Ureter (tissue), 1 donor: ENCODE results near the gene FASTKD1. TPM values are rescaled to one million over a fixed set of nuclear protein-coding genes. Genes with fewer than 3 reads are reported as not detected.

ENCODE experiments used
- DNase-seq: peaks from one replicate; pipeline ENCODE4 v3.0.0-alpha.2; 2020; ENCODE audit warnings: low spot score
- total RNA-seq: library from RNA; stranded (reverse); gene quantifications from one replicate; pipeline ENCODE4 v1.2.4, GENCODE V29; 2023
- donor health status: DM: yes; HTN: yes; CAD: no.

Gene FASTKD1
- total RNA-seq, 1 donor from 2014 or later, result 27.7 TPM

- no peak for DNase-seq
These were observed 64.3 kb downstream of the FASTKD1 start, which contains the start of gene KLHL41 for GRCh38 chr2:169509298-169509885. Gene KLHL41 (plus strand): TSS chr2:169509702. CDS start chr2:169509779, 77 bp downstream.

- DNase-seq, result no peak
These were observed 66.0 kb downstream of the FASTKD1 start for GRCh38 chr2:169507698-169508097.

- no peak for DNase-seq
These were observed 69.0 kb downstream of the FASTKD1 start for GRCh38 chr2:169504651-169505050.

- DNase-seq, result no peak
These were observed 78.2 kb downstream of the FASTKD1 start for GRCh38 chr2:169495310-169495928.

- no peak for DNase-seq
These were observed 80.3 kb downstream of the FASTKD1 start for GRCh38 chr2:169493360-169493759.

GRCh38 chr2:169491378-169491777 is 82.3 kb downstream of the FASTKD1 start:
- no peak for DNase-seq

GRCh38 chr2:169490834-169491233 is 82.8 kb downstream of the FASTKD1 start:
- no peak for DNase-seq

- no peak for DNase-seq
These were observed 87.2 kb downstream of the FASTKD1 start for GRCh38 chr2:169486487-169486886.

GRCh38 chr2:169485650-169486138 is 88.0 kb downstream of the FASTKD1 start:
- DNase-seq, result no peak

- no peak for DNase-seq
These were observed 93.6 kb downstream of the FASTKD1 start for GRCh38 chr2:169480079-169480465.

Other genes starting within 250 kb of the FASTKD1 start
- gene LRP2, start 211.3 kb downstream of the FASTKD1 start, total RNA-seq, result 0.13 TPM
- 18.8 TPM for gene BBS5, start 94.4 kb downstream of the FASTKD1 start, total RNA-seq
- 1.1 TPM for gene KLHL41, start 64.2 kb downstream of the FASTKD1 start, total RNA-seq
- 59.2 TPM for gene PPIG, start 10.5 kb upstream of the FASTKD1 start, total RNA-seq
- gene CFAP210, start 120.5 kb upstream of the FASTKD1 start, total RNA-seq, result 0.49 TPM
- 14.7 TPM for gene PHOSPHO2, start 120.6 kb upstream of the FASTKD1 start, total RNA-seq
- gene KLHL23, start 160.0 kb upstream of the FASTKD1 start, total RNA-seq, result 12.4 TPM
- gene SSB, start 225.0 kb upstream of the FASTKD1 start, total RNA-seq, result 87.6 TPM